ENCODE results near the gene IL11RA.

Gene IL11RA

DNA sequence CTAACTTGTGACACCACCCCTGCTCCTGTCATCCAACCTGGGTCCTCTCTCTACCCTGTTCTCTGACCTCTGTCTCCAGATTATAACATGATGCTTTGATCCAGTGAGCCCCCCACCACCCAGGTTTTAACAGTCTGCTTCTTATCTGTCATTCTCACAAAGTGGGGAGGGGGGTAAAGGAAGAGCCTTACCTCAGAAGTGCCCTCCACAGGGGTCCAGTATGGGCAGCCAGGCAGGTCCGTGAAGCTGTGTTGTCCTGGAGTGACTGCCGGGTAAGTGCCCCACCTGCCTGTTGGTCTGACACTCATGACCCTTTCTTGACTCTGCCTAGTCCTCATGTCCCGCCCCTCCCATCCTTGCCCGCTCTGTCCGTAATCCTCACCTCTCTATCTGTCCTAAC lies 3.4 kb downstream of the IL11RA start:
- no peak for DNase-seq

DNA sequence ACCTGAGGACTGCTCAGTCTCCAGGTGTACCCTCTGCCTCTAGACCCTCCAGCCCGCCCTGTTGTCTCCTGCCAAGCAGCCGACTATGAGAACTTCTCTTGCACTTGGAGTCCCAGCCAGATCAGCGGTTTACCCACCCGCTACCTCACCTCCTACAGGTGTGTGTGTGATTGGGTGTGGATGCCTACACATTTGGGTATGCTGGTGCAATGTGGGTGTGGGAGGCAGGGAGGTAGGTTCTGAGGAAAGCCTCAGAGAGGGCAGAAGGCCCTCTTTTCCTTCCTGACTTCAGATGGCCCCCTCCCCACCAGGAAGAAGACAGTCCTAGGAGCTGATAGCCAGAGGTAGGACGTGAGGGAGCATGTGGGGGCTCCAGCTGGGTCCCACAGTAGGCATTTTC lies 5.0 kb downstream of the IL11RA start:
- DNase-seq, result no peak

DNA sequence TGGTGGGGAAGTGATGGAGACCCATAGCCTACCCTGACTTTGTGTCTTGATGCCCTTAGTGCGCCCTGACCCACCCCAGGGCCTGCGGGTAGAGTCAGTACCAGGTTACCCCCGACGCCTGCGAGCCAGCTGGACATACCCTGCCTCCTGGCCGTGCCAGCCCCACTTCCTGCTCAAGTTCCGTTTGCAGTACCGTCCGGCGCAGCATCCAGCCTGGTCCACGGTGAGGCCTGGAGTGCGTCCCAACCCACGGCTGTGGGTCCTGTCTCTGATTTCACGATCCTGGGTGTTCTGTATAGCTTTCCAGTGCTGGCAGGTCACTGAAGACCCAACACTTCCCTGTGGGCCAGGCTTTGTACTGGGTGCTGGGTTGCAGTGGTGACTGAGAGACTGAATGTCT lies 6.5 kb downstream of the IL11RA start:
- DNase-seq, result no peak

DNA sequence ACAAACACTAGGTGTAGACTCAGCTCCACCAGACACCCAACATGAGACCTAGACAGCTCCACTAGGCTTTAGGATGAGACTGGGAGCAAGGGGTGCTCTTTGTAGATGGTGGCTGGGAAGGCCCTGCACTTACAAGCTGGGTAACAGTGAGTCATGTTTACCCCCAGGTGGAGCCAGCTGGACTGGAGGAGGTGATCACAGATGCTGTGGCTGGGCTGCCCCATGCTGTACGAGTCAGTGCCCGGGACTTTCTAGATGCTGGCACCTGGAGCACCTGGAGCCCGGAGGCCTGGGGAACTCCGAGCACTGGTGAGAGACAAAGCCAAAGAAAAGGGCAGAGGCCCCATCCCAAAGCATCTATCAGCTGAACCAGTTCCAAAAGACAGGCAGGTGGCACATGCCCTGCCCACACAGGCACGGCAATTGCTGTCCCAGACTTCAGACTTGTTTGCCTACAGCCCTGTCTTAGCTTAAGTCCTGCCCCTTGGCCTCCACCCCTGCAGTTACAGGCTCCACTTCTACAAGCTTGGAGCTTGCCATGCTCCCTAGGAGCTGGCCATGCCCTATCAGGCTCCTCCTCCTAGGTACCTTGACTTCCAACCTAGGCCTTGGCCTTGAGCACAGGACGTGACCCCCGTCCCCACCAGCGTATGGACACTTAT lies 7.7 kb downstream of the IL11RA start:
- DNase-seq, result no peak

DNA sequence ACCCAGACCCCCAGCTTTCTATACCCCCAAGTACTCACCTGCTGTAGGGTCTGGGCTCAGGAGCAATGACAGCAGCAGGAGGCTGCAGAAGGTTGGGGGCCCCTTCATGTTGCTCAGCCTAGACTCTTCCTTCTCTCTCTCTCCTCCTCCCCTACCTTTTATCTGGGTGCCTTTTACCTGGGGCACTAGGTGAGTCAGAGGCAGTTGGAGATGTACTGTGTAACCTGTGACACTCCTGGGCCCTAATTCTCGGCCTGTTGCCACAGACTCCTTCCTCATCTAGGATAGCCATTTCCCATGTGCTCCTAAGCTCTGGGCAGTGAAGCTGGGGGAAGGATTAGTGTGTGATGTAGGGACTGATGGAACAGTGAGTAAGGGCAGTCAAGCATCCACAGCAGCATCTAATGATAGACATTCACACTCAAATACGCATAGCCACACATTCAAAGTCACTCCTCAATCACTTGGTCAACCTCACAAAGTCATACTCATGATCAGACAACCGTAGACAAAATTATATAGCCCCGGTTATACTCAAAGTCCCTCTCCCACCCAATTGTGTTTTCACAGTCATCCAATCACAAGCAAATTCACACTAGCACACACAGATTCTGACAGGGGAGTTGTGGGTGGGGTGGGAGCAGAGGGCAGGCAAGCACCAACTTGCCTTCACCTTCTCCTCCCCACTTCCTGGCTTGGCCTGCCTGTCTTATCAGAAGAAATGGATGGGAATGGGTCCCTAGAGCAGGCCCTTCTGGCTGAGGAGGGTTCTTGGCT lies 10.7 kb downstream of the IL11RA start, which contains the start of gene CCL27:
CCL27 (minus strand) TSS at position 132 of the 777 bp plus-strand sequence; CDS start at position 108, 24 bp downstream.
- no peak for DNase-seq

DNA sequence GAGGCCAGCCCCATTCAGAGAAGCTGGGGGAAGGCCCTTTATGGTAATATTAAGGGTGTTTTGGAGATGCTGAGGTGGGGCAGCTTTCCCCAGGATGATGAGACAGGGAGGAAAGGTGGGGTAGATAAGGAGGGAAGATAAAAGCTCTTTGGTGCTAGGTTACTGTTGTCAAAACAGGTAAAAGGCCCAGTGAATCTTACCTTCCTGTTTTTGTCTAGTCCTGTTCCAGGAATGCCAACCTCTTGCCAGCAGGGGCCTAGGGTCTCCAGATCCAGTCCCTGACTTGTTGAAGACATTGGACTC lies 11.3 kb downstream of the IL11RA start:
- DNase-seq, result no peak

DNA sequence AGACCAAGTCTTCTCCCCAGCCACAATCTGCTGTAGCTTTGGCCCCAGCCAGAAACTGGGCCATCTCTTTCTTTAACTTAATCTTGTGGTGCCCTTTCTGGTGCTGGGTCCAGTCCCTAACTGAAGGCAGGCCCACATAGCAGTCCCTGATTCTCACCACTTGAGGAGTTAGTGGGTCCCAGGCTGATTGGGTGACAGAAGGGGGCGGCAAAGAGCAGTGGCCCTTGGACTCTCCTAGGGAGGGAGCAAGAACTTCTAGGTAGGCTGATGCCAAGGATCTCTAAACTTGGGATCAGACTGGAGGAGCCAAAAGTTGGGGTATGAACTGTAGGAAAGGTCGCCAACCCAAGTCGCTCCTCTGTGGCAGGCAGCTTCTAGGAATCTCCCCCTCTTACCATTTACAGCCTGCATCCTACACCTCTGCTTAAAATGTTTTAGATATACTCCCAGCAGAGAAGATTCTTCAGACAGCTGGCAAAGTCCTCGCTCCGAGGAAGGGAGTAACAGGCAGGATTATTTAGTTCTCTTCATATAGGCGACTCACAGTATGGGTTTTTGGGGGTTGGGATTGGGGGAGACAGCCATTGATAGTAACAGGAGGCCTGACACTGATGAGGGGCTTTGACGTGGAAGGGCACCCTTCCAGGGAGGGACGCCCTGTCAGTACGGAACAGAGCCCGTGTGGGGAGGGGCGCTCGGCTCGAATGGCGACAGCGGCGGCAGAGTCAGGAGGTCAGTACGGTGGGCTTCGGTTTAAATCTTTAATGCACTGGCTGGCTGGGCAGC lies 12.5 kb downstream of the IL11RA start:
- DNase-seq, result peak; percentile 74 to 82

DNA sequence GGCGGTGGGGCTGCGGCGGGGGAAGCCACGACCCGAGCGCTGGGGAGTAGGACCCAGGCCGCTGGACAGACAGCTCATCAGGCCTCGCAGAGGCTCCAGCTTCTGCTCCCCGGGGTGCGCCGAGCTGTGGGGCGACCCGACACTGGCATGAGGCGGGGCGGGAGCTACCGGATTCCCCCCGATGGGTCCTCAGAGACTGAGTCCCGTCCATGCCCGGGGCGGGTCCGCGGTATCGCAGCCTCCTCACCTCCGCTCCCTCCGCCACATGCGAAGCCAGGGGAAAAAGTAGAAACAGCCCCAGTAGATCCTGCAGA lies 13.0 kb downstream of the IL11RA start:
- no peak for DNase-seq

DNA sequence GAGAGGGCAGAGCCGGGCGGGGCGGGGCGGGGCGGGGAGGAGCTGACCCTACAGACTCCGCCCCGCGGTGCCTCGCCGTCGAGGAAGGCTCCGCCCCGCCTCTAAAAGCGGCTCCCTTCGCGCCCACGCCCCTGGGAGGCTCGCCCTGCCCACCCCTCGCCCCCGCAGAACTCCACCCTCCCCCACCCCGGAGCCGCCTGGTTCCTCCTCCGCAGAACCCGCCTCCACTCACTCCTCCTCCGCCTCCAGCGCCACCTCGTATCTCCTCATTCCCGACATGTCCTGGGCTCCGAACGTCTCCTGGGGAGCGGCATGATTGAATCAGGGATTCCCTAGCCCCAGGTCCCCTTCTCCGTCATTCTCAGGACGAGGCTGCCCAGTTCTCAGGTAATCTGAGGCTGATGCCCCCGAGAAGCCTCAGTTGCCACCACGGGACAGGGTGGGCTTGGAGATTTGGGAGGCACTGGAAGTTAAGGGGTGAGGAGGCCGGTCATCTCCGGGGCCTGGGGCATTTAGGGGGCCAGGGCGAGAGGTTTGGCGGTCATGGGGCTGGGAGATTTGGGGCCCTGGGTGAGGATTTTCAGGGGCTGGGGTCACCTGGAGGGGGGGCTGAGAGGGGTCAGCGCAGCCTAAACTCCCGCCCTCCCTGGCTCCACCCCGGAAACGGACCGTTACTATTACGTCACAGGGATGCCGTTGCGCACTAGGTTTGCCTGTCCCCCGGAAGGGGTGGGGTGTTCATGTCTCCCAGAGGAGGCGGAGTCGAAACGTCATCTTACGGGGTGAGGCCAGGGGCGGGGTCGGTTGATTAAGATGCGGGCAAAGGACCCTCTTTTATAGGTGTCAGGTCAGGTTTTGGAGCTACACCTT lies 13.6 kb downstream of the IL11RA start:
- peak; percentile 66 to 82 for DNase-seq

DNA sequence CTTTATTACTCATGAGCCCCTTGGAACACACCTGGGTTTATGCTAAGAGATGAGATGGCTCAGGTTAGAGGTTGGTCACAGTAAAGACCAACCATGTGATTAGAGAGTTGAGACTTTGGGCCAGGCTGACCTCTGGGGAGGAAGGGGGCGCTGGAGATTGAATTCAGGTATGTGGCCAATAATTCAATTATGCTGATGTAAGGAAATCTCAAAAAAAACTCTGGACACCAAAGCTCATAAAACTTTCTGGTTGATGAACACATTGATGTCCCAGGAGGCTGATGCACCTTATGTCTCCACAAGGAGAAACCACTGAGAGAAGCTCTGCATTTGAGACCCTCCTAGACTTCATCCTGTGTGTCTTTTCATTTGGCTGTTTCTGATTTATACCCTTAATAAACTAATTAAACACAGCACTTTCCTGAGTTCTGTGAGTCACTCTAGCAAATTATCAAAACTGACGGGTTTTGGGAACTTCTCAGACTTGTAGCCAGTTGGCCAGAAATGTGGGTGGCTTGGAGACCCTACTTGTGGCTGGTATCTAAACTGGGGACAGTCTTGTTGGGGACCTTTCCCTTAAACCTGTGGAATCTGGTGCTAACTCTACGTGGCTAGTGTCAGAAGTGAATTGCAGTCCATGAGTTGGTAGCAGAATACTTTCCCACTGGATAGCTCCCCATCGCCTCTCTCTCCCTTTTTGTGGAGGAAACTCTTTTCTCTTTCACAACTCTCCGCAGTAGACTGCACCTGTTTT lies 18.0 kb downstream of the IL11RA start:
- no peak for DNase-seq

DNA sequence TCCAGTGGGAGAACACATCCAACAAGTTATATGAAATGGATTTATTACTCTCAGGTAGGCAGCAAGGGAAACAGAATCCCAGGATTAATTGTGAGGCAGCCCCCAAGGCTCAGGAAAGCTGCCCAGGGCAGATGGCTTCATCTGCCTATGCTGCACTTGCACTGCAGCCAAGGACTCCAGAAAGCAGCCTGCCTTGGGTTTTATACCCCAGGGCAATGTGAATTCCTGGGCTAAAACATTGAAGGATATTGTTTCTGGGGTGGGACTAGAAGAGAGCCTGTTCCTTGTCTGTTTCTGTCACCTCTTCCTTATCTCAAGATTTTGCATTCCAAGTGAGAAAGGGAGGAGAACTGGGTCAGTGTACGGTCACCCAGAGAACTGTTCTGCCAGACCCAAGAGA lies 19.3 kb downstream of the IL11RA start:
- no peak for DNase-seq

DNA sequence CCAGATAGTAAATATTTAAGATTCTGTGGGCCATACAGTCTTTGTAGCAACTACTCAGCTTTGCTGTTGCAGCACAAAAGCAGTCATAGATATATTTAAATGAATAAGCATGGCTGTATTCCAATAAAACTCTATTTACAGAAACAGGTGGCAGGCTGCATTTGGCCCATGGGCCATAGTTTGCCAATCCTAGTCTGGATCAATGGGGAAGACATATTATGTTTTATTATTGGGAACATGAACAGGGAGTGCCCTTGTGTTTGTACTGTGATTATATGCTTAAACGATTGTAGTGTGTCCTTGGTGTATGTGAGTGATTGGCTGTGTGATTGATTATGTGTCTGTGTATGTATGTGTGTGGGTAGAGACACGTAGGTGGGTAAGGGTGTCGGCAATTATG lies 22.5 kb downstream of the IL11RA start:
- DNase-seq, result no peak

DNA sequence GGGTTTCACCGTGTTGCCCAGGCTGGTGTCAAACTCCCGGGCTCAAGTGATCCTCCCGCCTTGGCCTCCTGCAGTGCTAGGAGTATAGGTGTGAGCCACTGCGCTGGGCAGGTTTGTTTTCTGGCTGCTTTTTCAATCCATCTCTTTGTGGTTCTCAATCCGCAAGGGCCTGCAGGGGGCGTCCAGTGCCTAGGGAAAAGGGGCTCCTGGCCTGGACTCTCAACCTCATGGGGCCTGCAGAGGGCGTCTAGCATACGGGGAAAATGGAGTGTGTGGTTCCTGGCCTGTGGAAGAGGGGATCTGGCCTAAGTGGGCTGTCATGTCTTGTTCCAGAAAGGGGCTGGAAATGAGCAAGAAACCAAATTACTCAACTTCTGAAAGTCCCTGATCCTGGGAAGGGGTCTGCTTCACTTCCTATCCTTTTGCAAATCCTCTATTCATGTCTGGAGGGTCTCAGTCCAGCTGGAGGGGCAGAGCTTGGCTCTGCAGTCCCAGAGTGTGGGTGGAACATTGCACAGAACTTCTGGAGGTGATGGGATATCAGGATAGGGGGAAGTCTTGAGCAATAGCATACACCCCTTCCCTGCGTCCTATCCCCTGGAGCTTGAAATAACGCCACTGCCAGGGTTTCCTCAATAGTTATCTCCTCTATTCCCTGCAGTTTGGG lies 23.2 kb downstream of the IL11RA start:
- peak; percentile 87 to 92 for DNase-seq

DNA sequence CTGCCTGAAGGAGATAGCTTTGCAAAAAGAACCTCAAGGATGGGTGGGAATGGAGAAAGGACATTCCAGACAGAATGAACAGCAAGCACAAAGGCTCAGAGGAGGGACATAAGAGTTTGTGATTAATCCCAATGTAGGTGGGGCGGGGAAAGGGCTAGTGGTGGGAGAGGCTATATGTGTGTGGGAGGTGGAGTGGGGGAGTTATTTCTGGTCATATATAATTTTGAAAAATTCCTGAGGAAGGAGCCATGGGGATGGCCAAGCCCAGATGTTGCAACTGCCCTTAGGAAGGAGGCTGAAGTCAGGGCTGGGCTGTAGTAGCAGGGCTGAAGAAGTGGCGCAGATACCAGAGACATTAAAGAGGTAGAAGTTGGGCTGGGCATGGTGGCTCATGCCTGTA lies 23.9 kb downstream of the IL11RA start:
- no peak for DNase-seq

DNA sequence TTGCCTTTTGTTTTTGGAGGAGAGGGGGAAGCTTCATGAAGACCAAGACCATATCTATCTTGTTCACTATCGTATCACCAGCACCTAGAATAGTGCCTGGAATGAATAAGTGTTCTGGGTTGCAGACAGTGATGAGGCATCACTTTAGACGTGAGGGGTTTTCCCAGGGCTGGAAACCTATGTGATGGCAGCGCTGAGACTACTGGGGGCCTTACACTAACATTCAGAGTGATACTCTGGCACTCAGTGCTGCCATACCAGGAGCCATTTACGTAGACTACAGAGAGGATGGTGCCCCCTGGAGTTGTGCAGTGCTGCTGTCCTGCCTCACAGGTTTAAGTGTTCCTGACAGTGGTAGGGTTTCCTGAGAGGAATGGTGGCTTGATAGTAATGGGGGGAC lies 32.2 kb downstream of the IL11RA start:
- no peak for DNase-seq

DNA sequence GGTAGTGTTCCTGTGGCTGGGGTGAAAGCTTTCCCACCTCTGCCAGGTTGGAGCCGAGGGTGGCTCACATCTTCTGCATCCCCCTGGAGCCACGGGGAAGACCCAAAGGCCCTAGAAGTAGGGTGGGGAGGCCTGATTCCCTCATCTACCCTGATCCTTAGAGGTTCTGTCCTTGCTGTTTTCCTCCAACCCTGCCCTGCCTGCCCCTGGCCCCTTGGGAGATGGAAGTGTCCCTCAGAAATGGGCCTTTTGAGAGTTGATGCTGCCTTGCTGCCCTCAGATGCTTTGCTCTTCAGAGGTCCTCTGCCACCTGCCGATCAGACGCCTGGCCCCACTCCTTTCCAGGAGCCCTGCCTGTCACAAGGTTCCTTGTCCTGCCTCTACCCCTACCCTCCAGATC lies 32.8 kb downstream of the IL11RA start:
- DNase-seq, result no peak

DNA sequence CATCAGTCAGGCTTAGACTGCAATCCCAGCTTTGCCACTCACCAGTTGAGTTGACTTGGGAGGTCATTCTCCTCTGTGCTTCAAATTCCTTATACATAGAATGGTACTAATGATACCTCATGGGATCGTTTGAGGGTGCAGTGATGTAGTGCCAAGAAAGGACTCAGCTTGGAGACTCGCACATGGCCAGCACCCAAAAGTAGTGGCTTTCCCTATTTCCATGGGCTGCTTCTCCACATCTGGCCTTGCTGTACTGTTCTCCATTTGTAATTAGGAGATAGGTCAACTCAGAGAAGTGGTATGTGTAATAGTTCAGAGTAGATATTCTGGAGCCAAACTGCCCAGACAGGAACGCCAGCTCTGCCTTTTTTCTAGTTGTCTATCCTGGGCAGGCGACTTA lies 33.6 kb downstream of the IL11RA start:
- no peak for DNase-seq

DNA sequence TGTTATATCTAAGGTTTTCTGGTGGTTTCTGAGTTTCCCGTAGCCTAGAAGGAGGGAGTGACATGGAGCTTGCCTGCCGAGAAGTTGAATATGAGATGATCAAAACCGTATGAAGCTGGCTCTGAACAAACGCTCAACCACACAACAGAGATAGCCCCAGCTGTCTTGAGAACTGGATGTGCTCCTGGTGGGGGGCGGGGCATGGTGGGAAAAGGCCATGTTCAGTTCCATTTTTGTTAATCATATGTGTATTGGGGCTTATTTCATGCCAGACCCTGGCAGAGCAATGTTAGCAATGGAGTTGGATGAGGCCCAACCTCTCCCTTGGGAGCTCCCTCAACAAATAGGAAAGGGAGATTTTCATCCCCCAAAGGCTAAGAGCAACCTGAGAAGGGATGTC lies 34.2 kb downstream of the IL11RA start:
- DNase-seq, result no peak

DNA sequence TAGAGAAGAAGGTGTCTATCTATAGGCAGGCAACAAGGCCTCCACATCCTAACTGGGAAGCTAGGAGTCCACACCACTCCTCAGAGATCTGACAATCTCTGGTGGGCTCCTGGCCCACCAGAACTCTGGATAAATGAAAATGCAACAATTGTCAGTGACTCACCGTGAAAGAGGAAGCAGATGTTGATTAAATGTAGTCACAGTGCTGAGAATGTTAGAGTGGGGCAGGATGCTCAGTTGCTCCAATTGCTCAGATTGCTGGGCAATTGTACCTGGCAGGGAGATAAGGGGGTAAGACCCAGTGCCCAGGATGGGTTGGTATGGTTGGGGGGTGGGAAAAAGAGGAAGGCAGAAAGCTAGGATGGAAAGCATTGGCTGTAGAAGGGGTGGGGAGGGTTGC lies 34.7 kb downstream of the IL11RA start:
- peak; percentile 16 to 62 for DNase-seq

DNA sequence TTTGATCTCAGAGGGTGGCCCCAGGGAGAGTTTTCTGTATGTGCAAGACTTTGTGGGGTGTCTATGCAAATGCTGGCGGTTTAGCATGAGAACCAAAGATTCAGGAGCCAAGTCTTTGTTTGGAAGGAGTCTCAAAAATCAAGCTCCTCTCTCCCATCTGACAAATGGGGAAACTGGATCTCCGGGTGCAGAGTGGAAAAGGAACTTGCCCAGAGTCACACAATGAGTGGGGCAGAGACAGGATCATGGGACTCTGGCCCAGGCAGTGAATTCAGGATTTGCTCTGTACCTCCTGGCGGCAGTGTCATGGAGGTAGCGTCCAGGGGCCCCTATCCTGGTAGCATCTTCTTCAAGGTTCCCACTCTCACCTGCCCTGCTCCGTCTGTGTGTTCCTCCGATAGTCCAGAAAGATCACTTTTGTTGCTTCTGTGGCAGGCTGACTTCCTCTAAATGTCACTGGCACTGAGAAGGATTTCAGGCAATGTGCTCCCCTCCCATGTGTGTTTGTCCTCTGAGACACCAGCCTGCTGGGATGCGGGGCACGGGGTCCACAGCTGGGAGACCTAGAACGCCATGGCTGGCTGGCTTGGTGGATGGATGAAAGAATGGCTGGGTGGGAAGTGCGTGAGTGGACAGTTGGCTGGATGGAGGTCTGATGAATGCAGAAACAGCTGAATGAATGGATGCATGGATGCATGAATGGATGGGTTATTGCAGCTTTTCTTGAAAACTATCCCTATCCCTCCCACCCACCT lies 35.5 kb downstream of the IL11RA start:
- DNase-seq, result no peak

Measured in Kasumi-1 (cell line).